NCI-H146 treated with DMSO at 0.1 percent for 48 hours (cell line): ENCODE measurements around the gene SF1.
"Not testable (repeated sequence)": the region's sequence is repeated elsewhere in the genome, so short reads cannot be mapped to it uniquely, and the experiment has no call there.

Experiments
- DNase-seq: peaks from one replicate; lab custom pipeline; 2025; ENCODE audit not compliant: unreplicated experiment; lab: John Stamatoyannopoulos, UW

Gene SF1, protein sequence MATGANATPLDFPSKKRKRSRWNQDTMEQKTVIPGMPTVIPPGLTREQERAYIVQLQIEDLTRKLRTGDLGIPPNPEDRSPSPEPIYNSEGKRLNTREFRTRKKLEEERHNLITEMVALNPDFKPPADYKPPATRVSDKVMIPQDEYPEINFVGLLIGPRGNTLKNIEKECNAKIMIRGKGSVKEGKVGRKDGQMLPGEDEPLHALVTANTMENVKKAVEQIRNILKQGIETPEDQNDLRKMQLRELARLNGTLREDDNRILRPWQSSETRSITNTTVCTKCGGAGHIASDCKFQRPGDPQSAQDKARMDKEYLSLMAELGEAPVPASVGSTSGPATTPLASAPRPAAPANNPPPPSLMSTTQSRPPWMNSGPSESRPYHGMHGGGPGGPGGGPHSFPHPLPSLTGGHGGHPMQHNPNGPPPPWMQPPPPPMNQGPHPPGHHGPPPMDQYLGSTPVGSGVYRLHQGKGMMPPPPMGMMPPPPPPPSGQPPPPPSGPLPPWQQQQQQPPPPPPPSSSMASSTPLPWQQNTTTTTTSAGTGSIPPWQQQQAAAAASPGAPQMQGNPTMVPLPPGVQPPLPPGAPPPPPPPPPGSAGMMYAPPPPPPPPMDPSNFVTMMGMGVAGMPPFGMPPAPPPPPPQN

GRCh38 chr11:64778473-64779298 is at the start of gene SF1:
SF1 (minus strand) TSS chr11:64778542; CDS start chr11:64778392, 150 bp downstream.
- DNase-seq = peak; percentile 99

- no peak for DNase-seq
Observed at GRCh38 chr11:64827451-64827839, 49.1 kb upstream of the SF1 start.

GRCh38 chr11:64826578-64827450 is 48.5 kb upstream of the SF1 start:
- DNase-seq = no peak

- DNase-seq = no peak
Observed at GRCh38 chr11:64826062-64826461, 47.7 kb upstream of the SF1 start.

DNA sequence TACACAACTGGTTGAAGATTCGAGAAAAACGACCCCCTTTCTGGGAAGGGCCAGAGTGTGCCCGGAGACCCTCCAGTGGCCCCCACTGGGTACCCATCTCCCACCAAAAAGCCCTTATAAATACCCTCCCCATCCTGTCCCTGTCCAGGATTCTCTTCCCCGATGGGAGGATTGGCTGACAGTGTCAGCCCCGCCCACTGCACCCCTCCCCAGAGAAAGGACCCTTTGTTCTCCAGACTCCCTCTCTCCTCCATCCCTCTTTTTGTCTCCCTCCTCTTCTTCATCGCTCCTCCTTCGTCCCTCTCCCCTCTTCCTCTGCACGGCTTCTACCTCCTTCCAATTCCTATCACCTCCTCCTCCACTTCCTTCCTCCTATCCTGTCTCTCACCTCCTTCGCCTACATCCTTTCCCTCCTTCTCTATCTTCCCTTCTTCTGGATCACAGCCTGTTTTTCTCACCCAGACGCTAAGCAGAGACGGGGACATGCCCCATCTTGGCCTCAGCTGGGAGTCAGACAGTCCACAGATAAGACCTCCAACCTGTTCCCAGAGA is 45.3 kb upstream of the SF1 start:
- no peak for DNase-seq

- DNase-seq = no peak
Observed at GRCh38 chr11:64817476-64817875, 39.1 kb upstream of the SF1 start.

DNA sequence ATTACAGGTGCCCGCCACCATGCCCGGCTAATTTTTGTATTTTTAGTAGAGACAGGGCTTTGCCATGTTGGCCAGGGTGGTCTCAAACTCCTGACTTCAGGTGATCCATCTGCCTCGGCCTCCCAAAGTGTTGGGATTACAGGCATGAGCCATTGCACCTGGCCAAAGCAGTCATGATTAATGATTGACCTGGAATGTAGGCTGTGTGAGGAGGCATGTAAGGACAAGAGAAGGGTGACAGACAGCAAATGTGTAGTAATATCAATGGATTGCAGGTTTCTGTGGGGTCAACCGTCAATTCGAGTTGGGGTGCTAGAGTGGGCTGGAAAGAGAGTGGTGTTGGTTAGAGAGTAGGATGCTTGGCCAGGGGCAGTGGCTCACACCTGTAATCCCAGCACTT is 37.1 kb upstream of the SF1 start:
- DNase-seq = not testable (repeated sequence)

GRCh38 chr11:64814712-64815187 is 36.4 kb upstream of the SF1 start:
- DNase-seq = no peak

DNA sequence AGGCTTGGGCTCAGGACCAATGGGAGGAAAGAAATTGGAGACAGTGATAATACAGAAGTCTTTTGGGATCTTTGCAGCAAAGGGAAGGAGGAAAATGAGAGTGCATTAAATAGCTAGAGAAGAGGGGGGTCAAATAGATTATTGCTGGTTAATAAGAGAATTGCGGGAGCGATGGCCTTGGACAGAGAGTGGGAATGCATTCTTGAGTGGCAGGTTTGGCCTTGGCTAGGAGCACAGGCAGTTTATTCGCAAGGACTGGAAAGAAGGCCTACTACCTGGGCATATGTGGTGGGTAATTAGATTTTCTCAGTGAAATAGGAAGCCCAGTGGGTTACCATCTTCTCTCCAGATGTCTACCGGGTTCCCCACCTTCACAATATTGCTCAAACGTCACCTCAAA is 35.5 kb upstream of the SF1 start:
- no peak for DNase-seq

DNA sequence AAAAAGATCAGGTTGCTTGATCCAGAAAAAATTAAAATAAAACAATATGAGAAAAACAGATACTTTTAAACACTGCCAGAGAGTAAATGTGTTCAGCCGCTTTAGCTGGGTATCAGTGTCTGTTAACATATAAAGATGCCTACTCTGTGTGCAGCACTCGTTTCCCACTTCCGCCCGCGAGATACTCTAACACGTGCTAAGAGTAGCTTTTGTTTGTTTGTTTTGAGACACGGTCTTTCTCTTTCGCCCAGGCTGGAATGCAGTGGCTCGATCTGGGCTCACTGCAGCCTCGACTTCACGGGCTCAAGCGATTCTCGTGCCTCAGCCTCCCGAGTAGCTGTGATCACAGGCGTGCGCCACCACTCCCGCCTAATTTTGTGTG is 32.5 kb upstream of the SF1 start:
- DNase-seq = no peak

DNA sequence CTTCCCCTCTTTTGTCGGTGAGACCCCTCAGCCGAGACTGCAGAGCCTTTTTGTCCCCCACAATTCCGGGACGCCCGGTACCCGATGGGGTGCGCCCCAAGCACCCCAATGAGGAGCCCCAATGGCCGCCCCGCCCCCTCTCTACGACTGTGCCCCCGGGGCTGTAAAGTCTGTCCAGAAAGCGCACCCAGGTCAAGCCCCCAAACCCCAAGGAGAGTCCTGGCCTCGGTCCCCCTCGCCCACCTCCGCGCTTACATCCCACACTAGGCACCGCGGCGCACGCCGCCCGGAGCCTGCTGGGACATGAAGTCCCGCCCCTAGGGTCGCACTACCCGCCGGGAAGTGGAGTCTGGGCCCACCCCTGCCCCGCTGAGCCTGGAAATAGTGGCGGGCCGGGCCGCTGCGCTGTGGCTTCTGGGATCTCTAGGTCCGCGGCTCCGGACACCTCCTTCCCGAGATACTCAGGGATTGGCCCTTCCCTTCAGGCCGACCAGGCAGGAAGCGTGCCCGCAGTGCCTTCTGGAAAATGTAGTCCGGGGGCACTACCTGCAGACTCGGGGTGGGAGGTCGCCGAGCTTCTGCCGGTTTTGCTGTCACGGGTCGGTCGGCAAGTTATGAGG is 32.0 kb upstream of the SF1 start, which contains the start of gene MEN1:
MEN1 (minus strand) TSS at position 281 of the 620 bp plus-strand sequence. CDS start 442 bp downstream, outside the sequence.
- DNase-seq = peak; percentile 96

- DNase-seq = peak; percentile 32
Observed at GRCh38 chr11:64809781-64810241, 31.5 kb upstream of the SF1 start.

GRCh38 chr11:64805481-64805880 is 27.1 kb upstream of the SF1 start:
- DNase-seq = no peak

DNA sequence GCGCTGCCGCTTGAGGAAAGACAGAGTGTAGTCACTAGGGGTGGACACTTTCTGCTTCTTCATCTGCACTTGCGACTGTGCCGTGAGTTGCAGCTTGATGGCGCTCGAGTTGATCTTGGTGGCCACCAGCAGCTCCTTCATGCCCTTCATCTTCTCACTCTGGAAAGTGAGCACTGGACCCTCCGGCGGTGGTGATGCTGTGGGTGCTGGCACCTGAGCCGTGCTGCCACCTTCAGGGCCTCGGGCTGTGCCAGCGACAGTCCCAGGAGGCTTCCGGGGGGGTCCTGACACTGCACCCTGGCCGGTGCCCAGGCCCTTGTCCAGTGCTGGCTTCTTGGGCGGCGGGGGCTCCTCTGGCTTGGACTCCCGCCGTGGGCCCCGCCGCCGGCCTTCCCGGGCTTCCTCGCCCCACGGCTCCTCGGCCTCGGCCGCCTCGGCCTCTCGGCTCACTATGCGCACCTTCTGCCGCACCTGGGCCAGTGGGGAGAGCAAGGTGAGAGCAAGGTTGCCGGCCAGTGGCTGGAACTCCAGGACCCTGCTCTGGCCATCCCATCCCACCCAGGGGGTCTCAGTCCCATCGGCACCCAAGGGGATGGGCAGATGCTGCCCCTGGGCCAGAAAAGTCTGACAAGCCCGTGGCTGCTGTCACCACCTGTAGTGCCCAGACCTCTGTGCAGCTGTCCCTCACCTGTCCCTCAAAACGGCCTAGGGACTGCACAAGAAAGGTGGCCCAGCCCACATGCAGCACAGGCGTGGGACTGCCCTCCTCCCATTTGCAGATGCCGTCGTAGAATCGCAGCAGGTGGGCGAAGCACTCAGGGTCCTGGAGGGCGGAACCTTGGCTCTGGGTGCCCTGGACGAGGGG is 26.2 kb upstream of the SF1 start:
- DNase-seq = no peak

- DNase-seq = no peak
Observed at GRCh38 chr11:64803846-64804345, 25.6 kb upstream of the SF1 start.

DNA sequence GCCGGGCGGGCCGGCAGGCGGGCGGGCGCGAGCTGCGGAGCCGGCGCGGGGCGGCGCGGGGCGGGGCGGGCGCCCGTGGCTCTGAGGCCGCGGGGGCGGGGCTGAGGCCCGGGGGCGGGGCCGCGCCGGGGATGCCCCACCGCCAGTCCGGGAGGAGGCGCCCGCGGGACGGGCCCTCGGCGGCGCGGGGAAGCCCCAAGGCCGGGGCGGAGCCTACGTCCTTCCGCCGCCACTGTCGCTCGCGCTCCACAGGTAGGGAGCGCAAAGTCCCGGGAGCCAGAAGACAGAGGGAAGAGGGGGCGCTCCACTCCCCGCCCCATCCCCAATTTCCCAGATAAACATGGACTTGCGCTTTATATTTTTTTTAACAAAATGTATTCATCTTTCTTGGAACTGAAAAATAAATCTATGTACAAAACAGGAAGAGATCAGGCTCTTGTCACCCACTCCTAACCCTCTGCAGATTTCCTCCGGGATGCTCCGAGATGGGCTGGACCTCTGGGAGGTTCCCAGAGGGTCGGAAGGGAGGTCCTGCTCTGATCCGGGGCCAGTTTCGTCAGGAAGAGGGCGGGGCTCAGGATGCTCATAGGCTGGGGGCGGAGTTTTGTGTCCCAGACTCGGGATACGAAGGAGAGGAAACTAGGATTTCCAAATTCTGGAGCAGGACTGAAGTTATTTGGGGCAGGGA is 25.0 kb upstream of the SF1 start, which contains the start of gene MAP4K2:
MAP4K2 (minus strand) TSS at position 57 of the 688 bp plus-strand sequence. CDS start 65 bp downstream, outside the sequence.
- peak; percentile 55 for DNase-seq

- DNase-seq = no peak
Observed at GRCh38 chr11:64802370-64803157, 24.2 kb upstream of the SF1 start.
